CD14-positive monocyte (primary cell): ENCODE data around the gene HYAL1. TPM values are rescaled to one million over a fixed set of nuclear protein-coding genes. Genes with fewer than 3 reads are reported as not detected.

Experiments used
- DNase-seq, 3 donors: peaks; one replicate each; pipeline ENCODE4 v3.0.0-alpha.2; 2011 to 2022
- H2AFZ ChIP-seq: 2 replicates; pipeline ENCODE4 v1.6.0; 2012; ENCODE audit warnings: mild to moderate bottlenecking, low read depth, low read length, inconsistent platforms; ENCODE audit not compliant: insufficient read depth, poor library complexity, severe bottlenecking
- H3K27ac ChIP-seq, 2 donors: 1 replicate in 1 of 2; 2 replicates in 1 of 2; pipeline ENCODE4 v1.5.1; 2012 to 2013; ENCODE audit warnings: low read length in 2 of 2, control low read depth in 1 of 2, inconsistent platforms in 1 of 2, low read depth in 1 of 2, mild to moderate bottlenecking in 1 of 2
- H3K27me3 ChIP-seq, 2 donors: one replicate each; pipeline versions ENCODE4 v1.6.0 to v1.6.1; 2011 to 2013; ENCODE audit warnings: low read length in 2 of 2; ENCODE audit not compliant: control insufficient read depth in 2 of 2, insufficient read depth in 2 of 2
- H3K36me3 ChIP-seq, 2 donors: replicated peaks in 1 of 2; 1 replicate in 1 of 2; 2 replicates in 1 of 2; pipeline versions ENCODE4 v1.5.1 to v1.6.1; 2012 to 2013; ENCODE audit warnings: low read length in 2 of 2, control low read depth in 1 of 2, inconsistent platforms in 1 of 2, mild to moderate bottlenecking in 1 of 2; ENCODE audit not compliant: insufficient read depth in 2 of 2, control insufficient read depth in 1 of 2
- H3K4me1 ChIP-seq, 2 donors: 1 replicate in 1 of 2; 2 replicates in 1 of 2; pipeline versions ENCODE4 v1.5.1 to v1.6.1; 2012 to 2013; ENCODE audit warnings: low read length in 2 of 2, control low read depth in 1 of 2, inconsistent platforms in 1 of 2, mild to moderate bottlenecking in 1 of 2, moderate library complexity in 1 of 2; ENCODE audit not compliant: insufficient read depth in 2 of 2, control insufficient read depth in 1 of 2
- H3K4me2 ChIP-seq: replicated peaks from 2 replicates; pipeline ENCODE3; 2012; ENCODE audit warnings: low read length, moderate library complexity, mild to moderate bottlenecking; ENCODE audit not compliant: poor library complexity, severe bottlenecking; ENCODE audit errors: extremely low read depth
- H3K4me3 ChIP-seq, 3 experiments: fragments of 200-600 bp in 1 of 3; sonication (generic) in 1 of 3; replicated peaks in 1 of 3; 1 replicate in 2 of 3; 2 replicates in 1 of 3; pipeline ENCODE4 v1.5.1; 2011 to 2013; ENCODE audit warnings: low read length in 3 of 3, mild to moderate bottlenecking in 3 of 3, control low read depth in 2 of 3, low read depth in 2 of 3, inconsistent platforms in 1 of 3, moderate library complexity in 1 of 3
- H3K79me2 ChIP-seq: 2 replicates; pipeline ENCODE4 v1.6.0; 2012; ENCODE audit warnings: mild to moderate bottlenecking, control low read depth, inconsistent platforms, low read length, moderate library complexity; ENCODE audit not compliant: insufficient read depth
- H3K9ac ChIP-seq: 2 replicates; pipeline ENCODE4 v1.6.0; 2017; ENCODE audit warnings: low read length, mild to moderate bottlenecking; ENCODE audit not compliant: insufficient read depth, poor library complexity, severe bottlenecking
- H3K9me3 ChIP-seq, 2 donors: replicated peaks in 1 of 2; 1 replicate in 1 of 2; 2 replicates in 1 of 2; pipeline versions ENCODE4 v1.5.1 to v1.6.1; 2012 to 2013; ENCODE audit warnings: low read length in 2 of 2, control low read depth in 1 of 2; ENCODE audit not compliant: control insufficient read depth in 1 of 2, insufficient read depth in 1 of 2
- H4K20me1 ChIP-seq: 2 replicates; pipeline ENCODE4 v1.6.0; 2012; ENCODE audit warnings: mild to moderate bottlenecking, low read length, control low read depth, moderate library complexity; ENCODE audit not compliant: insufficient read depth
- H3K27ac Mint-ChIP-seq, 7 donors: one replicate each; pipeline ENCODE4 v1.8.0; 2020; ENCODE audit warnings: mild to moderate bottlenecking in 7 of 7, mixed read lengths in 7 of 7, moderate library complexity in 6 of 7, inconsistent platforms in 2 of 7
- H3K27me3 Mint-ChIP-seq, 3 donors: one replicate each; pipeline ENCODE4 v1.8.0; 2021 to 2022; ENCODE audit warnings: low read depth in 3 of 3, mild to moderate bottlenecking in 3 of 3, mixed read lengths in 3 of 3, moderate library complexity in 3 of 3, inconsistent platforms in 1 of 3
- H3K36me3 Mint-ChIP-seq, 2 donors: one replicate each; pipeline ENCODE4 v1.8.0; 2020; ENCODE audit warnings: mixed read lengths in 2 of 2, inconsistent platforms in 1 of 2, mild to moderate bottlenecking in 1 of 2
- H3K4me1 Mint-ChIP-seq: one replicate; pipeline ENCODE4 v1.8.0; 2020; ENCODE audit warnings: mild to moderate bottlenecking, mixed read lengths
- H3K4me3 Mint-ChIP-seq, 2 donors: one replicate each; pipeline ENCODE4 v1.8.0; 2020; ENCODE audit warnings: mild to moderate bottlenecking in 2 of 2, mixed read lengths in 2 of 2, moderate library complexity in 1 of 2
- H3K9me3 Mint-ChIP-seq, 7 donors: one replicate each; pipeline ENCODE4 v1.8.0; 2020 to 2022; ENCODE audit warnings: mixed read lengths in 7 of 7, mild to moderate bottlenecking in 6 of 7, moderate library complexity in 6 of 7, inconsistent platforms in 2 of 7
- CTCF ChIP-seq: fragments of 200-600 bp; IDR thresholded peaks from one replicate; pipeline ENCODE4 v1.8.0; 2022; ENCODE audit warnings: antibody characterized with exemption, mild to moderate bottlenecking
- WGBS: methylation state at CpG from one replicate; pipeline ENCODE4 v1.1.5; 2013; ENCODE audit warnings: missing lambda C conversion rate; ENCODE audit not compliant: insufficient coverage; 5-methylcytosine and 5-hydroxymethylcytosine counted together
- intact Hi-C, 2 donors: fragments of 100-400 bp; cut with micrococcal nuclease; formaldehyde crosslinking; loops; one replicate each; pipeline versions ENCODE4 v1.15.0 to v1.15.1; 2023
- polyA plus RNA-seq, 3 donors: library from polyadenylated mRNA; depleted of rRNA in 1 of 3; unstranded in 2 of 3; stranded (reverse) in 1 of 3; fragments of 300-500 nt in 2 of 3; fragments of >200 nt in 1 of 3; fragmentation: Illumina TruSeq in 2 of 3; gene quantifications; 1 replicate in 2 of 3; 2 replicates in 1 of 3; pipeline ENCODE4 v1.2.3, GENCODE V29; 2012 to 2021

Gene HYAL1
- polyA plus RNA-seq, 3 donors = 0.57 TPM; not detected in 2

DNA sequence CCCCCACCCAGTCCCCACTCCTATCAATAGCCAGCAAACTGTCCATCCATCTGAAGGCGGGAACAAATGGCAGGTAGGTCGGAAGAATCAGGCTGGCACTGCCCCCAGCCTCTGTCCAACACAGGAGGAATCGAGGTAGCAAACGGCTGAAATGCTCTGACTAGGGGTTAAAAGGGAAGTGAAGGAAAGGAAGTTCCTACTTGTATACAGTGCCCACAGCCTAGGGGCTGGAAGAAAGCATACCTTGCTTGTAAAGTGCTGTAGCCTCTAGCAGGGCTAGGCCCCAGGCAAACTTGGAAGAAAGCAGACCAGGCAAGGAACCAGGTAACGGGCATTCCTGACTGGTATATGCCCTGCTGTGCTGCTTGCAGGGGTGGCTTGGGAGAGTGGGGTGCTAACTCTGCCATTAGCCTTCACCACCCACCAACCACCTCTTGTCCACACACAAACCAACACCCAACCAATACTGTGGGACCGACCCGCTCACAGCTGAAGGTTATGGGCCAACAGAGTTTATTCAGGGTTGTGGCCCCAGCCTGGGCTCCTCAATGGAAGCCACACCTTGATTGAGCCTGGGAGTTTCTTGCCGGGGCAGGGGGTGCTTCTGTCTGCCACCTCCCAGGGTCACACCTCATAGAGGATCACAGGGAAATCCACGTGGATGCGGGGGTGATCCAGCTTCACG, 22.3 kb upstream of the HYAL1 start:
- Histone ChIP-seq H3K36me3 (peaks cover 14 to 21% of the 10 kb centered on the region in 2 donors), H3K9ac (no peak overlapping the region), H2AFZ (no peak overlapping the region), H4K20me1 (peaks cover 34% of the 10 kb centered on the region), H3K4me1 (peaks cover 64 to 79% of the 10 kb centered on the region in 2 donors), H3K4me3 (no peak overlapping the region), H3K4me2 (peak overlapping the region; percentile 18), H3K27me3 (no peaks in the 10 kb centered on the region), H3K27ac (peak overlapping the region; percentile 26 to 56), H3K79me2 (peaks cover 29% of the 10 kb centered on the region), H3K9me3 (no peaks in the 10 kb centered on the region)
- H3K9me3 Mint-ChIP-seq = no peaks in the 10 kb centered on the region
- intact Hi-C loops = loop anchor here in 1 of 2 donors (2.0 kb wide), 1 partner anchor 33 kb away; the partner anchor contains the start of gene IFRD2
- H3K27me3 Mint-ChIP-seq = peaks cover 0 to 1% (median 1%) of the 10 kb centered on the region in 3 donors
- H3K27ac Mint-ChIP-seq = peak overlapping the region; percentile 7 to 85 (median 76)
- no peak for TF ChIP-seq CTCF
- no peak overlapping the region for H3K4me3 Mint-ChIP-seq
- no peak for DNase-seq
- peaks cover 61% of the 10 kb centered on the region for H3K4me1 Mint-ChIP-seq
- peaks cover 17 to 36% of the 10 kb centered on the region in 2 donors for H3K36me3 Mint-ChIP-seq
- 86% methylated on average over 7 of the region's 11 CpGs for WGBS

- Histone ChIP-seq H2AFZ (no peak overlapping the region), H4K20me1 (peaks cover 28% of the 10 kb centered on the region), H3K36me3 (peaks cover 9 to 15% of the 10 kb centered on the region in 2 donors), H3K27me3 (no peaks in the 10 kb centered on the region), H3K79me2 (peaks cover 29% of the 10 kb centered on the region), H3K4me1 (peaks cover 70 to 85% of the 10 kb centered on the region in 2 donors), H3K27ac (peak overlapping the region in 1 of 2 donors; percentile 56), H3K4me3 (no peak overlapping the region), H3K4me2 (no peak overlapping the region), H3K9me3 (no peaks in the 10 kb centered on the region), H3K9ac (no peak overlapping the region)
- Mint-ChIP-seq H3K27me3 (peaks cover 0 to 2% (median 1%) of the 10 kb centered on the region in 3 donors), H3K27ac (peak overlapping the region; percentile 50 to 85 (median 76)), H3K4me1 (peaks cover 67% of the 10 kb centered on the region), H3K36me3 (peaks cover 11 to 31% of the 10 kb centered on the region in 2 donors), H3K4me3 (no peak overlapping the region), H3K9me3 (no peaks in the 10 kb centered on the region)
- WGBS = no CpG with 5 or more reads among the region's 2 CpGs
- TF ChIP-seq CTCF = no peak
- intact Hi-C loops = loop anchor here in 1 of 2 donors (2.0 kb wide), 1 partner anchor 32 kb away; the partner anchor contains the start of gene IFRD2
- DNase-seq = no peak
Measured at GRCh38 chr3:50325113-50325480, 21.7 kb upstream of the HYAL1 start.
